ENCODE measurements around the gene TBRG1. TPM values are rescaled to one million over a fixed set of nuclear protein-coding genes. Genes with fewer than 3 reads are reported as not detected.

TBRG1 gene
- total RNA-seq, 1 donor from 2014 or later = 30.9 TPM

- TF ChIP-seq, protein P1, sequence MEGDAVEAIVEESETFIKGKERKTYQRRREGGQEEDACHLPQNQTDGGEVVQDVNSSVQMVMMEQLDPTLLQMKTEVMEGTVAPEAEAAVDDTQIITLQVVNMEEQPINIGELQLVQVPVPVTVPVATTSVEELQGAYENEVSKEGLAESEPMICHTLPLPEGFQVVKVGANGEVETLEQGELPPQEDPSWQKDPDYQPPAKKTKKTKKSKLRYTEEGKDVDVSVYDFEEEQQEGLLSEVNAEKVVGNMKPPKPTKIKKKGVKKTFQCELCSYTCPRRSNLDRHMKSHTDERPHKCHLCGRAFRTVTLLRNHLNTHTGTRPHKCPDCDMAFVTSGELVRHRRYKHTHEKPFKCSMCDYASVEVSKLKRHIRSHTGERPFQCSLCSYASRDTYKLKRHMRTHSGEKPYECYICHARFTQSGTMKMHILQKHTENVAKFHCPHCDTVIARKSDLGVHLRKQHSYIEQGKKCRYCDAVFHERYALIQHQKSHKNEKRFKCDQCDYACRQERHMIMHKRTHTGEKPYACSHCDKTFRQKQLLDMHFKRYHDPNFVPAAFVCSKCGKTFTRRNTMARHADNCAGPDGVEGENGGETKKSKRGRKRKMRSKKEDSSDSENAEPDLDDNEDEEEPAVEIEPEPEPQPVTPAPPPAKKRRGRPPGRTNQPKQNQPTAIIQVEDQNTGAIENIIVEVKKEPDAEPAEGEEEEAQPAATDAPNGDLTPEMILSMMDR (IDR thresholded peaks at IDR 0.05; ENCODE audit: unreplicated experiment) = no peak
- no peak for DNase-seq (ENCODE audit: low spot score in 2 of 2, unreplicated experiment in 2 of 2)
- Mint-ChIP-seq H3K27me3 (ENCODE audit: low read depth) (no peaks in the 10 kb centered on the region), H3K4me1 (peaks cover 8% of the 10 kb centered on the region), H3K4me3 (no peak overlapping the region), H3K36me3 (peaks cover 3% of the 10 kb centered on the region), H3K27ac (no peak overlapping the region), H3K9me3 (no peaks in the 10 kb centered on the region)
Measured at GRCh38 chr11:124662106-124662505, 39.4 kb downstream of the TBRG1 start.

DNA sequence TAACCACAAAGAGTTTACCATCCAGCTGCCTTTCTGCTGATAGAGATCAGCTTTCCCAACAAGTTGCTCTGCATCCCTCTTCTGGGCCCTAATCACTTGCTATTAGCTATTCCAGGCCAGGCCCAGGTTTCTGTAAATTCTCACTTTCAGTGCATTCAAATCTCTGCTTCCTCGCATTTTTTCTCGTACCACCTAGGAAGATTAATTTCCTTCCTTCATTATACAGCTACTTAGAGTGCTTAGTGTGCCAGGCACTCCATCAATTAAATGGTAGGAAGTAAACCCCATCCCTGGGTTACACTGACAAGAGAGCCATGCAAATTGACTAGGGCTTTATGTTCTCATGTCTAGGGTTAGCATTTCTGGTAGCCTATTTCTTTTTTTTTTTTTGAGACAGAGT lies 41.2 kb downstream of the TBRG1 start:
- H3K27ac Mint-ChIP-seq = no peak overlapping the region
- no peaks in the 10 kb centered on the region for H3K27me3 Mint-ChIP-seq (ENCODE audit: low read depth)
- H3K36me3 Mint-ChIP-seq = peaks cover 3% of the 10 kb centered on the region
- TF ChIP-seq, protein P1 (IDR thresholded peaks at IDR 0.05; ENCODE audit: unreplicated experiment) = no peak
- H3K9me3 Mint-ChIP-seq = no peaks in the 10 kb centered on the region
- no peak for DNase-seq (ENCODE audit: low spot score in 2 of 2, unreplicated experiment in 2 of 2)
- no peaks in the 10 kb centered on the region for H3K4me1 Mint-ChIP-seq
- no peak overlapping the region for H3K4me3 Mint-ChIP-seq

- Mint-ChIP-seq H3K27me3 (ENCODE audit: low read depth) (peaks cover 7% of the 10 kb centered on the region), H3K27ac (no peak overlapping the region), H3K9me3 (no peaks in the 10 kb centered on the region), H3K4me3 (no peak overlapping the region), H3K4me1 (peaks cover under 1% of the 10 kb centered on the region), H3K36me3 (no peaks in the 10 kb centered on the region)
- TF ChIP-seq, protein P1 (IDR thresholded peaks at IDR 0.05; ENCODE audit: unreplicated experiment) = no peak
- no peak for DNase-seq (ENCODE audit: low spot score in 2 of 2, unreplicated experiment in 2 of 2)
Measured at GRCh38 chr11:124667601-124668000, 44.9 kb downstream of the TBRG1 start.

GRCh38 chr11:124669193-124669592 lies 46.5 kb downstream of the TBRG1 start:
- H3K27ac Mint-ChIP-seq = no peak overlapping the region
- peaks cover 12% of the 10 kb centered on the region for H3K4me1 Mint-ChIP-seq
- peaks cover 7% of the 10 kb centered on the region for H3K27me3 Mint-ChIP-seq (ENCODE audit: low read depth)
- H3K36me3 Mint-ChIP-seq = no peaks in the 10 kb centered on the region
- H3K9me3 Mint-ChIP-seq = no peaks in the 10 kb centered on the region
- TF ChIP-seq, protein P1 (IDR thresholded peaks at IDR 0.05; ENCODE audit: unreplicated experiment) = peak; percentile 67
- no peak for DNase-seq (ENCODE audit: low spot score in 2 of 2, unreplicated experiment in 2 of 2)
- no peak overlapping the region for H3K4me3 Mint-ChIP-seq

- DNase-seq (ENCODE audit: low spot score in 2 of 2, unreplicated experiment in 2 of 2) = no peak
- Mint-ChIP-seq H3K27me3 (ENCODE audit: low read depth) (peaks cover 7% of the 10 kb centered on the region), H3K4me1 (peaks cover 14% of the 10 kb centered on the region), H3K27ac (no peak overlapping the region), H3K4me3 (no peak overlapping the region), H3K9me3 (no peaks in the 10 kb centered on the region), H3K36me3 (no peaks in the 10 kb centered on the region)
- TF ChIP-seq, protein P1 (IDR thresholded peaks at IDR 0.05; ENCODE audit: unreplicated experiment) = no peak
Measured at GRCh38 chr11:124670732-124671131, 48.1 kb downstream of the TBRG1 start.

Measured in mesothelial cell of epicardium (in vitro differentiated cells).